ENCODE results near the gene GPC6. TPM values are rescaled to one million over a fixed set of nuclear protein-coding genes. Genes with fewer than 3 reads are reported as not detected.

Gene GPC6
- total RNA-seq, 1 experiment from 2014 or later: 0.22 TPM

DNA sequence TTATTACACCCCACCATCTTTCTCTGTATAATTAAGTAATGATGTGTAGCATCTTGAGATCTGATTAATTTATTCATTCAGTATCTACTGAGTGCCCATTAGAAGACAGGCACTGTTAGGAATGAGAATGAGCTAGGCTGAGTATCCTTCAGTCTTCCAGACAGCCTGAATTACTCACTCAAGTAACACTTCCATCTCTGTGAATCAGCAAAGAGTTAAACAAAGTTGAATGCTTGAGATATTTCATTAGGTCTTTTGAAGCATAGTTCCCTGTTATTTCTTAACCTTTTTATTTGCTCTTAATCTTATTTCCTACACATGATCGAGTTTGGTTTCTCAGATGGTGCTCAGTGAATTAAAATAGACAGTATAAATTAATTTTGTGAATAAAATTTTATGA lies 839.1 kb downstream of the GPC6 start:
- Histone ChIP-seq H3K27ac (ENCODE audit: low read depth, low read length) (no peak overlapping the region), H3K79me2 (ENCODE audit: insufficient read depth, low read length) (no peaks in the 10 kb centered on the region), H3K4me2 (ENCODE audit: low read length) (no peak overlapping the region), H2AFZ (ENCODE audit: low read depth, low read length, poor library complexity, severe bottlenecking) (no peak overlapping the region), H3K9ac (ENCODE audit: low read length) (no peak overlapping the region), H4K20me1 (ENCODE audit: insufficient read depth) (no peaks in the 10 kb centered on the region), H3K9me2 (ENCODE audit: insufficient read depth) (no peaks in the 10 kb centered on the region), H3K27me3 (ENCODE audit: insufficient read depth, low read length) (no peaks in the 10 kb centered on the region), H3K4me1 (ENCODE audit: control insufficient read depth in 1 of 2, insufficient read depth in 2 of 2, low read length in 2 of 2) (no peaks in the 10 kb centered on the region), H3K4me3 (replicated peaks in 1 of 2; ENCODE audit: low read depth in 1 of 2, low read length in 2 of 2) (no peak overlapping the region), H3K36me3 (ENCODE audit: control insufficient read depth in 1 of 2, insufficient read depth in 2 of 2, low read length in 2 of 2) (no peaks in the 10 kb centered on the region), H3K9me3 (ENCODE audit: control insufficient read depth in 1 of 2, insufficient read depth in 1 of 2, low read depth in 1 of 2, low read length in 2 of 2) (peaks cover 8 to 17% of the 10 kb centered on the region in 2 experiments; a peak in 2 of 4 replicates)
- ATAC-seq (no peak), DNase-seq (ENCODE audit: low read depth, low spot score) (no peak)
- POLR2A ChIA-PET: no interaction called here
- RAD21 ChIA-PET (ENCODE audit: low non-redundant PET in 1 of 2, low total read pairs in 2 of 2, uncharacterized antibody in 2 of 2, unreplicated experiment in 2 of 2): no interaction called here
- CTCF ChIA-PET: no interaction called here
- BruUV-seq (replicated peaks): no TSS peak
- TF ChIP-seq YY1 (IDR thresholded peaks at IDR 0.05; ENCODE audit: extremely low read depth, insufficient replicate concordance, low read depth, low read length) (no peak), EZH2 (IDR thresholded peaks at IDR 0.05) (no peak), POLR2A (IDR thresholded peaks at IDR 0.05; ENCODE audit: borderline replicate concordance, extremely low read depth, insufficient read depth, insufficient read length) (no peak), SP1 (IDR thresholded peaks at IDR 0.05; ENCODE audit: low read depth) (no peak), FOSL1 (IDR thresholded peaks at IDR 0.05; ENCODE audit: low read depth) (no peak)
- intact Hi-C loops (cut with micrococcal nuclease): no loop called here

DNA sequence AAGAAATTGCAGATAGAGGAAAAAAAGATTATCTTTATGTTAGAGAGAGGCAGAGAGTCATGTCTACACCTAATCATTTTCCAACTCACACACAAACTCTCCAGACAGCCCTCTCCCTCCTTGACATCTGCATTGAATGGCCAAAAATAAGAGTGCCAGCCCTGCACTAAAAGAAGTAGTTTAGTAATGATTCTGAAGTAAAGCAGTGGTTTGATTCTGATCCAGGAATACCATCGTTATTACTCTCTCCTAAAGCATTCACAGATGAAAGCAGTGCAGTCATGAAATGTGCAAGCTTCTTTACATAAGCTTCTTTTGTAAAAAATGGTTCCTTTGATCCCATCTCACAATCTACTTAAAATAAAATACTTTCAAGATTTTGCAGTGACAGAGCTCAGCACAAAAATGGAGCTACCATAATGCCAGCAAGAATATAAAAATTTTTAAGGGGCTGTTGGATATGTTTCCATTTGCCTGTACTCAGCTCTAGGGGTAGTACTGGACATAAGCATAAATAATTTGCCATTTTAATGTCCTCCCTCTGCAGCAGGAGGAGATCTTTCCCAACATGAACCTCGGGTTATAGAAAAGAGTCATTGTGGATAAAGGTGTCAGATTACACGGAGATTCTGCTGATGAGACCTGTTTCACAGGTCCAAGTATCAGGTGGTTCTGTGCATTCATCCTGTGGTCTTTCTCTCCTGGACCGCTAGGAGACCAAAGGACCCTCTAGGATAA lies 846.6 kb downstream of the GPC6 start:
- intact Hi-C loops (cut with micrococcal nuclease): no loop called here
- CTCF ChIA-PET: no interaction called here
- TF ChIP-seq TCF7L2 (IDR thresholded peaks at IDR 0.05; ENCODE audit: borderline replicate concordance, extremely low read depth, insufficient read depth, insufficient read length): no peak
- no peak for TF ChIP-seq JUND (IDR thresholded peaks at IDR 0.05)
- TF ChIP-seq, protein P1, sequence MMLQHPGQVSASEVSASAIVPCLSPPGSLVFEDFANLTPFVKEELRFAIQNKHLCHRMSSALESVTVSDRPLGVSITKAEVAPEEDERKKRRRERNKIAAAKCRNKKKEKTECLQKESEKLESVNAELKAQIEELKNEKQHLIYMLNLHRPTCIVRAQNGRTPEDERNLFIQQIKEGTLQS (IDR thresholded peaks at IDR 0.05): no peak
- TF ChIP-seq, protein P2, sequence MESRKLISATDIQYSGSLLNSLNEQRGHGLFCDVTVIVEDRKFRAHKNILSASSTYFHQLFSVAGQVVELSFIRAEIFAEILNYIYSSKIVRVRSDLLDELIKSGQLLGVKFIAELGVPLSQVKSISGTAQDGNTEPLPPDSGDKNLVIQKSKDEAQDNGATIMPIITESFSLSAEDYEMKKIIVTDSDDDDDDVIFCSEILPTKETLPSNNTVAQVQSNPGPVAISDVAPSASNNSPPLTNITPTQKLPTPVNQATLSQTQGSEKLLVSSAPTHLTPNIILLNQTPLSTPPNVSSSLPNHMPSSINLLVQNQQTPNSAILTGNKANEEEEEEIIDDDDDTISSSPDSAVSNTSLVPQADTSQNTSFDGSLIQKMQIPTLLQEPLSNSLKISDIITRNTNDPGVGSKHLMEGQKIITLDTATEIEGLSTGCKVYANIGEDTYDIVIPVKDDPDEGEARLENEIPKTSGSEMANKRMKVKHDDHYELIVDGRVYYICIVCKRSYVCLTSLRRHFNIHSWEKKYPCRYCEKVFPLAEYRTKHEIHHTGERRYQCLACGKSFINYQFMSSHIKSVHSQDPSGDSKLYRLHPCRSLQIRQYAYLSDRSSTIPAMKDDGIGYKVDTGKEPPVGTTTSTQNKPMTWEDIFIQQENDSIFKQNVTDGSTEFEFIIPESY (IDR thresholded peaks at IDR 0.05; ENCODE audit: extremely low read depth, insufficient replicate concordance, low read length): no peak
- TF ChIP-seq EZH2 (IDR thresholded peaks at IDR 0.05): no peak
- TF ChIP-seq EGR1 (IDR thresholded peaks at IDR 0.05; ENCODE audit: low read depth): no peak
- no peak for TF ChIP-seq SP1 (IDR thresholded peaks at IDR 0.05; ENCODE audit: low read depth)
- TF ChIP-seq FOSL1 (IDR thresholded peaks at IDR 0.05; ENCODE audit: low read depth): no peak
- TF ChIP-seq, protein P3, sequence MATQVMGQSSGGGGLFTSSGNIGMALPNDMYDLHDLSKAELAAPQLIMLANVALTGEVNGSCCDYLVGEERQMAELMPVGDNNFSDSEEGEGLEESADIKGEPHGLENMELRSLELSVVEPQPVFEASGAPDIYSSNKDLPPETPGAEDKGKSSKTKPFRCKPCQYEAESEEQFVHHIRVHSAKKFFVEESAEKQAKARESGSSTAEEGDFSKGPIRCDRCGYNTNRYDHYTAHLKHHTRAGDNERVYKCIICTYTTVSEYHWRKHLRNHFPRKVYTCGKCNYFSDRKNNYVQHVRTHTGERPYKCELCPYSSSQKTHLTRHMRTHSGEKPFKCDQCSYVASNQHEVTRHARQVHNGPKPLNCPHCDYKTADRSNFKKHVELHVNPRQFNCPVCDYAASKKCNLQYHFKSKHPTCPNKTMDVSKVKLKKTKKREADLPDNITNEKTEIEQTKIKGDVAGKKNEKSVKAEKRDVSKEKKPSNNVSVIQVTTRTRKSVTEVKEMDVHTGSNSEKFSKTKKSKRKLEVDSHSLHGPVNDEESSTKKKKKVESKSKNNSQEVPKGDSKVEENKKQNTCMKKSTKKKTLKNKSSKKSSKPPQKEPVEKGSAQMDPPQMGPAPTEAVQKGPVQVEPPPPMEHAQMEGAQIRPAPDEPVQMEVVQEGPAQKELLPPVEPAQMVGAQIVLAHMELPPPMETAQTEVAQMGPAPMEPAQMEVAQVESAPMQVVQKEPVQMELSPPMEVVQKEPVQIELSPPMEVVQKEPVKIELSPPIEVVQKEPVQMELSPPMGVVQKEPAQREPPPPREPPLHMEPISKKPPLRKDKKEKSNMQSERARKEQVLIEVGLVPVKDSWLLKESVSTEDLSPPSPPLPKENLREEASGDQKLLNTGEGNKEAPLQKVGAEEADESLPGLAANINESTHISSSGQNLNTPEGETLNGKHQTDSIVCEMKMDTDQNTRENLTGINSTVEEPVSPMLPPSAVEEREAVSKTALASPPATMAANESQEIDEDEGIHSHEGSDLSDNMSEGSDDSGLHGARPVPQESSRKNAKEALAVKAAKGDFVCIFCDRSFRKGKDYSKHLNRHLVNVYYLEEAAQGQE (IDR thresholded peaks at IDR 0.05; ENCODE audit: low read depth): no peak
- TF ChIP-seq POLR2A (IDR thresholded peaks at IDR 0.05; ENCODE audit: borderline replicate concordance, extremely low read depth, insufficient read depth, insufficient read length): no peak
- no peak for TF ChIP-seq SIN3A (IDR thresholded peaks at IDR 0.05; ENCODE audit: low read depth)
- TF ChIP-seq SRF (IDR thresholded peaks at IDR 0.05; ENCODE audit: low read depth): no peak
- TF ChIP-seq RAD21 (IDR thresholded peaks at IDR 0.05; ENCODE audit: low read depth): no peak

More for the DNA sequence above, 846.6 kb downstream of the GPC6 start:
- no peak overlapping the region for H3K4me3 ChIP-seq (replicated peaks in 1 of 2; ENCODE audit: low read depth in 1 of 2, low read length in 2 of 2)
- no peak for ATAC-seq
- no peak overlapping the region for H3K27ac ChIP-seq (ENCODE audit: low read depth, low read length)
- H3K4me2 ChIP-seq (ENCODE audit: low read length): no peak overlapping the region
- BruUV-seq (replicated peaks): no TSS peak
- H4K20me1 ChIP-seq (ENCODE audit: insufficient read depth): no peaks in the 10 kb centered on the region
- RAD21 ChIA-PET (ENCODE audit: low non-redundant PET in 1 of 2, low total read pairs in 2 of 2, uncharacterized antibody in 2 of 2, unreplicated experiment in 2 of 2): no interaction called here
- H3K9me2 ChIP-seq (ENCODE audit: insufficient read depth): no peaks in the 10 kb centered on the region
- H3K27me3 ChIP-seq (ENCODE audit: insufficient read depth, low read length): no peaks in the 10 kb centered on the region
- no peak overlapping the region for H3K9ac ChIP-seq (ENCODE audit: low read length)
- POLR2A ChIA-PET: no interaction called here
- no peak overlapping the region for H2AFZ ChIP-seq (ENCODE audit: low read depth, low read length, poor library complexity, severe bottlenecking)
- H3K36me3 ChIP-seq (ENCODE audit: control insufficient read depth in 1 of 2, insufficient read depth in 2 of 2, low read length in 2 of 2): no peaks in the 10 kb centered on the region
- DNase-seq (ENCODE audit: low read depth, low spot score): no peak
- peaks cover 14 to 20% of the 10 kb centered on the region in 2 experiments; a peak in 3 of 4 replicates for H3K9me3 ChIP-seq (ENCODE audit: control insufficient read depth in 1 of 2, insufficient read depth in 1 of 2, low read depth in 1 of 2, low read length in 2 of 2)
- H3K79me2 ChIP-seq (ENCODE audit: insufficient read depth, low read length): no peaks in the 10 kb centered on the region
- no peaks in the 10 kb centered on the region for H3K4me1 ChIP-seq (ENCODE audit: control insufficient read depth in 1 of 2, insufficient read depth in 2 of 2, low read length in 2 of 2)
